H1 (cell line): ENCODE data around the gene RAP2A. TPM values are rescaled to one million over a fixed set of nuclear protein-coding genes. Genes with fewer than 3 reads are reported as not detected.

Source experiments
- CTCF ChIA-PET: fragments of 300-600 bp; sonication (Branson Sonifier 250); formaldehyde crosslinking; loops from one replicate; lab custom pipeline; 2021; ENCODE audit not compliant: partially characterized antibody; lab: Charles Lee
- POLR2A ChIA-PET: fragments of 300-600 bp; sonication (Branson Sonifier 250); formaldehyde crosslinking; loops from one replicate; lab custom pipeline; 2021; ENCODE audit warnings: inconsistent platforms; ENCODE audit not compliant: partially characterized antibody; lab: Charles Lee
- DNase-seq, 2 experiments: peaks; one replicate each; pipeline versions ENCODE4 v3.0.0 to v3.0.0-alpha.2; 2010 to 2022; ENCODE audit warnings: low spot score in 2 of 2, low read depth in 1 of 2, mixed read lengths in 1 of 2
- FAIRE-seq: peaks from 2 replicates; lab custom pipeline; 2011; peaks lifted over from hg19 to GRCh38; lab: Jason Lieb, UNC
- H2AFZ ChIP-seq: 2 replicates; pipeline ENCODE4 v1.8.1; 2012; ENCODE audit warnings: low read length, inconsistent platforms
- H2AK5ac ChIP-seq: 2 replicates; pipeline ENCODE4 v1.6.1; 2013; ENCODE audit warnings: low read depth, low read length
- H2BK120ac ChIP-seq: replicated peaks from 2 replicates; pipeline ENCODE3; 2013; ENCODE audit warnings: low read depth, low read length, inconsistent platforms
- H2BK12ac ChIP-seq: 2 replicates; pipeline ENCODE4 v1.6.1; 2013; ENCODE audit warnings: low read depth, low read length
- H2BK15ac ChIP-seq: 2 replicates; pipeline ENCODE4 v1.6.1; 2013; ENCODE audit warnings: low read length
- H2BK20ac ChIP-seq: 2 replicates; pipeline ENCODE4 v1.6.1; 2013; ENCODE audit warnings: low read length
- H2BK5ac ChIP-seq: 2 replicates; pipeline ENCODE4 v1.6.1; 2013; ENCODE audit warnings: low read depth, low read length
- H3K14ac ChIP-seq: 2 replicates; pipeline ENCODE4 v1.6.1; 2013; ENCODE audit warnings: inconsistent platforms; ENCODE audit not compliant: insufficient read length
- H3K18ac ChIP-seq: 2 replicates; pipeline ENCODE4 v1.6.1; 2013; ENCODE audit warnings: low read length; ENCODE audit errors: extremely low read depth
- H3K23ac ChIP-seq: 2 replicates; pipeline ENCODE4 v1.6.1; 2013; ENCODE audit warnings: inconsistent platforms; ENCODE audit not compliant: insufficient read length
- H3K23me2 ChIP-seq: 2 replicates; pipeline ENCODE4 v1.6.1; 2013; ENCODE audit warnings: low read depth, low read length
- H3K27ac ChIP-seq: 2 replicates; pipeline ENCODE4 v1.6.1; 2011; ENCODE audit warnings: low read depth, low read length, inconsistent platforms
- H3K27me3 ChIP-seq, 4 experiments: replicated peaks in 1 of 4; 1 replicate in 1 of 4; 2 replicates in 3 of 4; pipeline versions ENCODE4 v1.6.1 to v1.8.1; 2011 to 2013; ENCODE audit warnings: low read length in 3 of 4, mild to moderate bottlenecking in 3 of 4, inconsistent platforms in 2 of 4, mixed read lengths in 2 of 4, moderate library complexity in 1 of 4; ENCODE audit not compliant: control insufficient read depth in 3 of 4, insufficient read depth in 3 of 4; ENCODE audit errors: extremely low read depth in 1 of 4
- H3K36me3 ChIP-seq, 4 experiments: 2 replicates each; pipeline versions ENCODE4 v1.6.1 to v1.8.1; 2011 to 2013; ENCODE audit warnings: mild to moderate bottlenecking in 4 of 4, low read length in 3 of 4, moderate library complexity in 2 of 4, control low read depth in 1 of 4, inconsistent platforms in 1 of 4; ENCODE audit not compliant: insufficient read depth in 4 of 4, control insufficient read depth in 2 of 4
- H3K4ac ChIP-seq: replicated peaks from 2 replicates; pipeline ENCODE3; 2013; ENCODE audit warnings: low read length, low read depth, mixed read lengths, inconsistent platforms; ENCODE audit not compliant: insufficient read length
- H3K4me1 ChIP-seq, 4 experiments: replicated peaks in 1 of 4; 1 replicate in 1 of 4; 2 replicates in 3 of 4; pipeline versions ENCODE4 v1.6.1 to v1.8.1; 2011 to 2013; ENCODE audit warnings: low read length in 3 of 4, inconsistent platforms in 2 of 4, mixed read lengths in 1 of 4; ENCODE audit not compliant: insufficient read depth in 4 of 4, control insufficient read depth in 3 of 4
- H3K4me2 ChIP-seq, 2 experiments: 2 replicates each; pipeline versions ENCODE4 v1.6.1 to v1.8.1; 2011 to 2013; ENCODE audit warnings: low read depth in 2 of 2, low read length in 2 of 2, control low read depth in 1 of 2, inconsistent platforms in 1 of 2, mild to moderate bottlenecking in 1 of 2; ENCODE audit not compliant: insufficient read depth in 1 of 2
- H3K4me3 ChIP-seq, 4 experiments: fragments of 200-600, 300-600 bp in 1 of 4; sonication (generic), shearing (Covaris generic), sonication (Bioruptor Twin) in 1 of 4; 2 replicates each; pipeline versions ENCODE4 v1.5.1 to v1.8.1; 2011 to 2016; ENCODE audit warnings: low read length in 4 of 4, low read depth in 3 of 4, control low read depth in 2 of 4, inconsistent platforms in 2 of 4, mild to moderate bottlenecking in 2 of 4, mixed read lengths in 1 of 4, moderate library complexity in 1 of 4; ENCODE audit not compliant: insufficient read depth in 2 of 4; ENCODE audit errors: extremely low read depth in 1 of 4
- H3K56ac ChIP-seq: replicated peaks from 2 replicates; pipeline ENCODE3; 2013; ENCODE audit warnings: low read depth, mild to moderate bottlenecking, mixed read lengths, low read length, inconsistent platforms; ENCODE audit not compliant: insufficient read length
- H3K79me1 ChIP-seq: 2 replicates; pipeline ENCODE4 v1.6.1; 2013; ENCODE audit warnings: low read depth, low read length, control low read depth
- H3K79me2 ChIP-seq, 2 experiments: 2 replicates each; pipeline versions ENCODE4 v1.6.1 to v1.8.1; 2012 to 2013; ENCODE audit warnings: low read length in 2 of 2, mild to moderate bottlenecking in 2 of 2, inconsistent platforms in 1 of 2; ENCODE audit not compliant: insufficient read depth in 2 of 2, control insufficient read depth in 1 of 2
- H3K9ac ChIP-seq, 4 experiments: replicated peaks in 1 of 4; 1 replicate in 1 of 4; 2 replicates in 3 of 4; pipeline versions ENCODE4 v1.6.1 to v1.8.1; 2011 to 2013; ENCODE audit warnings: low read depth in 3 of 4, low read length in 3 of 4, control low read depth in 2 of 4, mild to moderate bottlenecking in 2 of 4, moderate library complexity in 2 of 4, inconsistent platforms in 1 of 4; ENCODE audit errors: extremely low read depth in 1 of 4
- H3K9me3 ChIP-seq, 2 experiments: 2 replicates each; pipeline versions ENCODE4 v1.6.1 to v1.8.1; 2012 to 2013; ENCODE audit warnings: mild to moderate bottlenecking in 2 of 2, moderate library complexity in 2 of 2, control low read depth in 1 of 2, inconsistent platforms in 1 of 2, low read depth in 1 of 2, low read length in 1 of 2, mixed read lengths in 1 of 2; ENCODE audit not compliant: insufficient read depth in 2 of 2
- H4K20me1 ChIP-seq, 2 experiments: replicated peaks in 1 of 2; 2 replicates each; pipeline versions ENCODE3 to v1.8.1; 2011 to 2013; ENCODE audit warnings: inconsistent platforms in 2 of 2, low read length in 2 of 2, mild to moderate bottlenecking in 1 of 2; ENCODE audit not compliant: insufficient read depth in 2 of 2, control insufficient read depth in 1 of 2
- H4K5ac ChIP-seq: 2 replicates; pipeline ENCODE4 v1.6.1; 2013; ENCODE audit warnings: low read length, low read depth, mixed read lengths, inconsistent platforms; ENCODE audit not compliant: insufficient read length
- H4K8ac ChIP-seq: 2 replicates; pipeline ENCODE4 v1.8.0; 2013; ENCODE audit warnings: mild to moderate bottlenecking, moderate library complexity, low read length, inconsistent platforms; ENCODE audit not compliant: insufficient read depth; ENCODE audit errors: extremely low read depth
- H4K91ac ChIP-seq: replicated peaks from 2 replicates; pipeline ENCODE3; 2013; ENCODE audit warnings: low read length, mixed read lengths, inconsistent platforms; ENCODE audit not compliant: insufficient read length
- ATF2 ChIP-seq: IDR thresholded peaks from 2 replicates; pipeline ENCODE4 v1.6.1; 2012; ENCODE audit warnings: low read length, inconsistent platforms
- ATF3 ChIP-seq: IDR thresholded peaks from 2 replicates; pipeline ENCODE4 v1.6.1; 2011; ENCODE audit warnings: low read depth, mild to moderate bottlenecking, low read length; ENCODE audit not compliant: insufficient read depth
- BRCA1 ChIP-seq: IDR thresholded peaks from 2 replicates; pipeline ENCODE4 v1.6.1; 2012; ENCODE audit warnings: low read depth, low read length, improper control_type of control experiment
- CHD1 ChIP-seq: IDR thresholded peaks from 2 replicates; pipeline ENCODE4 v1.6.1; 2012; ENCODE audit warnings: low read depth, low read length, improper control_type of control experiment
- NANOG ChIP-seq: IDR thresholded peaks from 2 replicates; pipeline ENCODE4 v1.6.1; 2011; ENCODE audit warnings: low read length, low read depth, mild to moderate bottlenecking, inconsistent platforms; ENCODE audit not compliant: insufficient read depth, poor library complexity, severe bottlenecking
- SUZ12 ChIP-seq: fragments of 200-600 bp; sonication (generic); IDR thresholded peaks from 2 replicates; pipeline ENCODE4 v1.6.1; 2012; ENCODE audit warnings: mild to moderate bottlenecking, inconsistent platforms, low read length, moderate library complexity, mixed read lengths
- WGBS, 2 experiments: shearing (Covaris generic) in 1 of 2; methylation state at CpG; one replicate each; pipeline versions ENCODE4 v1.1.6 to v1.1.7; 2013 to 2015; ENCODE audit warnings: low lambda C conversion rate in 2 of 2, mixed read lengths in 2 of 2, inconsistent platforms in 1 of 2, low coverage in 1 of 2, missing lambda C conversion rate in 1 of 2; ENCODE audit not compliant: insufficient replicate concordance in 2 of 2, insufficient coverage in 1 of 2, insufficient read length in 1 of 2; ENCODE audit errors: extremely low coverage in 1 of 2, missing lambda C conversion rate in 1 of 2; 5-methylcytosine and 5-hydroxymethylcytosine counted together
- polyA plus RNA-seq, 7 experiments: library from polyadenylated mRNA; depleted of rRNA in 3 of 7; stranded (reverse) in 5 of 7; unstranded in 2 of 7; fragments of >200 nt in 5 of 7; fragments of 200-250 nt in 2 of 7; gene quantifications; 1 replicate in 5 of 7; 2 replicates in 1 of 7; 4 replicates in 1 of 7; pipeline versions ENCODE4 v1.2.1 to v1.2.3, GENCODE V29; 2011 to 2013; ENCODE audit warnings: missing spikeins in 2 of 7, mixed read lengths in 2 of 7
- total RNA-seq: library from RNA; stranded (reverse); fragmentation: NEBNext Ultra II Directional; extraction: Animal tissue kit (Norgen Biotek cat#: 25700); gene quantifications from 2 replicates; pipeline ENCODE4 v1.2.1, GENCODE V29; 2021
- TF ChIP-seq, protein P1 (sequence below): IDR thresholded peaks from 2 replicates; pipeline ENCODE4 v1.6.1; 2011; ENCODE audit warnings: low read length, improper control_type of control experiment

The RAP2A gene
- total and polyA plus RNA-seq, 2 of the 8 experiments (the other 6 are each of a cell fraction or from before 2014, with no cell fraction given) = 8.4 to 43.4 TPM

- no peak overlapping the region for H2AFZ ChIP-seq
- no peak overlapping the region for H3K18ac ChIP-seq
- H3K4me2 ChIP-seq = no peak overlapping the region
- H3K79me1 ChIP-seq = no peaks in the 10 kb centered on the region
- H2BK12ac ChIP-seq = no peak overlapping the region
- no peaks in the 10 kb centered on the region for H3K4me1 ChIP-seq
- H2BK120ac ChIP-seq = no peak overlapping the region
- no peaks in the 10 kb centered on the region for H3K79me2 ChIP-seq
- H4K5ac ChIP-seq = no peak overlapping the region
- H2BK20ac ChIP-seq = no peak overlapping the region
- no peak overlapping the region for H4K91ac ChIP-seq
- H3K4ac ChIP-seq = no peak overlapping the region
- H3K27ac ChIP-seq = no peak overlapping the region
- H3K9me3 ChIP-seq = no peaks in the 10 kb centered on the region; a peak in 1 of 4 replicates
- ChIA-PET CTCF (interaction anchor here (0.7 to 1.4 kb wide), 4 partner anchors 25 to 236 kb away, joined by 3 to 4 read pairs (median 3); no protein-coding TSS in a partner anchor), POLR2A (no interaction called here)
- H3K23ac ChIP-seq = no peak overlapping the region
- H3K27me3 ChIP-seq = no peaks in the 10 kb centered on the region
- H2BK15ac ChIP-seq = no peak overlapping the region
- H3K4me3 ChIP-seq = no peak overlapping the region
- no peak overlapping the region for H4K8ac ChIP-seq
- no peak for DNase-seq
- 92% methylated on average over 10 of the region's 10 CpGs; no CpG with 5 or more reads in 1 of the 2 experiments for WGBS, 2 experiments
- H3K14ac ChIP-seq = no peak overlapping the region
- H4K20me1 ChIP-seq = no peaks in the 10 kb centered on the region
- no peak overlapping the region for H3K56ac ChIP-seq
- no peak for FAIRE-seq
- H2BK5ac ChIP-seq = no peak overlapping the region
- H3K23me2 ChIP-seq = no peaks in the 10 kb centered on the region
- no peak overlapping the region for H3K9ac ChIP-seq
- H3K36me3 ChIP-seq = no peaks in the 10 kb centered on the region
- H2AK5ac ChIP-seq = no peak overlapping the region
- TF ChIP-seq, protein P1, sequence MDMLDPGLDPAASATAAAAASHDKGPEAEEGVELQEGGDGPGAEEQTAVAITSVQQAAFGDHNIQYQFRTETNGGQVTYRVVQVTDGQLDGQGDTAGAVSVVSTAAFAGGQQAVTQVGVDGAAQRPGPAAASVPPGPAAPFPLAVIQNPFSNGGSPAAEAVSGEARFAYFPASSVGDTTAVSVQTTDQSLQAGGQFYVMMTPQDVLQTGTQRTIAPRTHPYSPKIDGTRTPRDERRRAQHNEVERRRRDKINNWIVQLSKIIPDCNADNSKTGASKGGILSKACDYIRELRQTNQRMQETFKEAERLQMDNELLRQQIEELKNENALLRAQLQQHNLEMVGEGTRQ = no peak
- TF ChIP-seq SUZ12 = no peak
- no peak for TF ChIP-seq NANOG
- no peak for TF ChIP-seq BRCA1
- TF ChIP-seq CHD1 = no peak
- no peak for TF ChIP-seq ATF3
- TF ChIP-seq ATF2 = no peak
Measured at GRCh38 chr13:97397267-97397666, 36.7 kb upstream of the RAP2A start.
